SK-MEL-5 (cell line): ENCODE data around the gene DEAF1. TPM values are rescaled to one million over a fixed set of nuclear protein-coding genes. Genes with fewer than 3 reads are reported as not detected.

Experiments used
- DNase-seq: peaks from one replicate; pipeline ENCODE4 v3.0.0-alpha.2; 2016; ENCODE audit warnings: low read depth, low spot score
- in situ Hi-C: cut with HindIII; loops from 2 replicates; pipeline ENCODE4 v1.10.0; 2016; ENCODE audit warnings: low sequenced_read_pairs, high pct_unique_total_duplicates, low pct_unique_long_range_greater_than_20kb
- total RNA-seq: library from RNA; depleted of rRNA; stranded (reverse); fragments of >200 nt; shearing (Covaris generic); gene quantifications from 2 replicates; pipeline ENCODE4 v1.2.3, GENCODE V29; 2014

Gene DEAF1
- total RNA-seq, 1 experiment from 2014 or later = 33.8 TPM

- no peak for DNase-seq
- in situ Hi-C loops = no loop called here
Observed at GRCh38 chr11:704781-705645, 10.0 kb upstream of the DEAF1 start.

- no peak for DNase-seq
- in situ Hi-C loops = no loop called here
Observed at GRCh38 chr11:704228-704674, 9.2 kb upstream of the DEAF1 start.

GRCh38 chr11:703506-703905 lies 8.5 kb upstream of the DEAF1 start:
- DNase-seq = no peak
- in situ Hi-C loops = no loop called here

GRCh38 chr11:702462-703461 lies 7.7 kb upstream of the DEAF1 start:
- in situ Hi-C loops = no loop called here
- DNase-seq = peak; percentile 49

GRCh38 chr11:701741-702461 lies 6.9 kb upstream of the DEAF1 start:
- DNase-seq = no peak
- in situ Hi-C loops = no loop called here

GRCh38 chr11:699753-700152 lies 4.7 kb upstream of the DEAF1 start:
- in situ Hi-C loops = no loop called here
- no peak for DNase-seq

- DNase-seq = no peak
- in situ Hi-C loops = no loop called here
Observed at GRCh38 chr11:699116-699508, 4.1 kb upstream of the DEAF1 start.

GRCh38 chr11:698493-699115 lies 3.6 kb upstream of the DEAF1 start:
- no peak for DNase-seq
- in situ Hi-C loops = no loop called here

- no peak for DNase-seq
- in situ Hi-C loops = no loop called here
Observed at GRCh38 chr11:697811-698311, 2.8 kb upstream of the DEAF1 start.

- DNase-seq = no peak
- in situ Hi-C loops = no loop called here
Observed at GRCh38 chr11:696955-697491, 2.0 kb upstream of the DEAF1 start.

- DNase-seq = peak; percentile 99
- in situ Hi-C loops = no loop called here
Observed at GRCh38 chr11:695538-696248, 671 bp upstream of the DEAF1 start, which contains the start of gene TMEM80. Gene TMEM80, plus strand, starts transcription at chr11:695816. Its CDS starts 12 bp downstream, at chr11:695828.

- in situ Hi-C loops = no loop called here
- no peak for DNase-seq
Observed at GRCh38 chr11:695288-695537, 191 bp upstream of the DEAF1 start.

GRCh38 chr11:693887-694562 lies 997 bp downstream of the DEAF1 start:
- in situ Hi-C loops = no loop called here

GRCh38 chr11:693415-693831 lies 1.6 kb downstream of the DEAF1 start:
- in situ Hi-C loops = no loop called here
- peak; percentile 42 for DNase-seq

More at GRCh38 chr11:693887-694562, 997 bp downstream of the DEAF1 start:
- no peak for DNase-seq

GRCh38 chr11:692824-693414 lies 2.1 kb downstream of the DEAF1 start:
- in situ Hi-C loops = no loop called here
- no peak for DNase-seq
